ENCODE measurements around the gene POLN. TPM values are rescaled to one million over a fixed set of nuclear protein-coding genes. Genes with fewer than 3 reads are reported as not detected.

The POLN gene
- total and polyA plus RNA-seq, 3 experiments from 2014 or later, result 0.55 to 1.6 (median 1.5) TPM

DNA sequence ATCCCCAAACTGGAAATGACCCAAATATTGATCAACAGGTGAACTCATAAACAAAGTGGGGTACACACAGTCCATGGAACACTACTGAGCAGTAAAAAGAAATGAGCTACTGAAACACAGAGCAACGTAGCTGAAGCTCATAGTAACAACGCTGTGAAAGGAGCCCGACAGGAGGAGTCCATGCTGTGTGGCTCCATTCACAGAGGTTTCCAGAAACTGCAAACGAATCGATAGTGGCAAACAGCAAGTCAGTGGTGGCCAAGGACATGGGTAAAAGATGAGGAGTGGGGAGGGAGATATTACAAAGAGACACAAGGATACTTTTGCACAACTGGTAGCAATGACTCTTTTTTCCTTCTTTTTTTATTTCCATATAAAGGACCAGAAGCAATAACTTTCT lies 90.4 kb downstream of the POLN start:
- H3K27me3 ChIP-seq (ENCODE audit: insufficient read depth, low read length, poor library complexity, severe bottlenecking), result no peaks in the 10 kb centered on the region
- no peaks in the 10 kb centered on the region for H3K4me1 ChIP-seq (ENCODE audit: insufficient read depth, low read length)
- DNase-seq, result no peak
- CTCF ChIA-PET, result no interaction called here
- H3K36me3 ChIP-seq (ENCODE audit: insufficient read depth, low read length), result no peaks in the 10 kb centered on the region
- POLR2A ChIA-PET, result no interaction called here
- Mint-ChIP-seq H3K36me3 (peaks cover 0 to 12% (median 0%) of the 10 kb centered on the region in 3 donors), H3K27me3 (no peaks in the 10 kb centered on the region), H3K4me3 (no peak overlapping the region), H3K4me1 (no peaks in the 10 kb centered on the region), H3K27ac (peak overlapping the region in 1 of 8 donors; percentile 81), H3K9me3 (peaks cover 0 to 5% (median 3%) of the 10 kb centered on the region in 5 donors)
- H3K4me3 ChIP-seq (ENCODE audit: low read length), result no peak overlapping the region
- H3K27ac ChIP-seq (ENCODE audit: low read depth, low read length), result no peak overlapping the region
- H3K9me3 ChIP-seq (ENCODE audit: low read length), result no peaks in the 10 kb centered on the region

DNA sequence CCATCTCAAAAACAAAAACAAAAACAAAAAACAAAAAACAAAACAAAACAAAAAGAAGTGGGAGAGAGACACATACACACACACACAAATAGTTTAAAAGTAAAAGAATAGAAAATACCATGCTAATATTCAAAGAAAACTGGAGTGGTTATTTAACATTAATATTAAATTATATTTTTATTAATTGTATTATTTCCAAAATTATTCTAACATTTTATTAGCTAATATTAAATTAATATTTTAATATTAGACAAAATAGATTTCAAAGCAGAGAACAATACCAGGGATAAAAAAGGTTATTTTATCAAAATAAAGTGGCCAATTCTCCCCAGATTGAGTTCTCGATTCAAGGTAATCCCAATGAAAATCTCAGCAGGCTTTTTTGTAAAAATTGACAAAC lies 91.8 kb downstream of the POLN start:
- Histone ChIP-seq H3K9me3 (ENCODE audit: low read length) (no peaks in the 10 kb centered on the region), H3K4me1 (ENCODE audit: insufficient read depth, low read length) (no peaks in the 10 kb centered on the region), H3K27me3 (ENCODE audit: insufficient read depth, low read length, poor library complexity, severe bottlenecking) (no peaks in the 10 kb centered on the region), H3K4me3 (ENCODE audit: low read length) (no peak overlapping the region), H3K27ac (ENCODE audit: low read depth, low read length) (no peak overlapping the region), H3K36me3 (ENCODE audit: insufficient read depth, low read length) (no peaks in the 10 kb centered on the region)
- H3K9me3 Mint-ChIP-seq, result peaks cover 0 to 3% (median 2%) of the 10 kb centered on the region in 5 donors
- no peak for DNase-seq
- H3K27me3 Mint-ChIP-seq, result no peaks in the 10 kb centered on the region
- H3K4me1 Mint-ChIP-seq, result no peaks in the 10 kb centered on the region
- ChIA-PET CTCF (no interaction called here), POLR2A (no interaction called here)
- H3K27ac Mint-ChIP-seq, result no peak overlapping the region
- H3K4me3 Mint-ChIP-seq, result no peak overlapping the region
- peaks cover 0 to 8% (median 0%) of the 10 kb centered on the region in 3 donors for H3K36me3 Mint-ChIP-seq

DNA sequence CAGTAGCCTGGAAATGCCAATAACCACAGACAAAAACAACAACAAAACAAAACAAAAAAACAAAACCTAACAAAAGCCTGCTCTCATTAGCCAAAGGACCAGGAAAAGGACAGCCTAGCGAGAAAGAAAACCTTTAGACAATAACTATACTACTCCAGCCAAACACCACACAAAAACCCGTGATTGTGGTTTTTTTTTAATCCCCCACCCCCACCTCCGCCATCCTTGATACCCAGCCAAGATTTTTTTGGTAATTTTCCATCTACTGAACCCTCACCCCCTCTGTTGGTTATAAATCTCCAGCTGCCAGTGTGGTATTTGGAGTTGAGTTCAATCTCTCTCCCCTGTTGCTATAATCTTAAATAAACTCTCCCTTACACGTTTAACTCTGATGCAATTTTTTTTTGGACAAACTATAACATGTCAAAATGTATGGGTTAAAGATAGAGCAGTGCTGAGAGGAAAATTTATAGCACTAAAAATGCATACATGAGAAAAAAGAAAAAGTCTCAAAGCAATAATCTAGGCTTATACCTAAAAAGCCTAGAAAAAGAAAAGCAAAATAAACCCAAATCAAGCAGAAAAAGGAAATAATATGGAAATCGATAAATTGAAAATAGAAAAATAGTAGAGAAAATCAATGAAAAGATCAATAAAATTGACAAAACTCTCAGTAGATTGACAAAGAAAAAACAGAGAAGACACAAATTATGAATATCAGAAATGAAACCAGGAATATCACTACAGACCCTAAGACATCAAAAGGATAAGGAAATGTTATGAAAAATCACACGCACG lies 99.1 kb downstream of the POLN start:
- H3K4me3 ChIP-seq (ENCODE audit: low read length), result no peak overlapping the region
- H3K4me1 Mint-ChIP-seq, result peaks cover 5 to 8% (median 6%) of the 10 kb centered on the region in 3 donors
- H3K9me3 ChIP-seq (ENCODE audit: low read length), result no peaks in the 10 kb centered on the region
- H3K27ac Mint-ChIP-seq, result no peak overlapping the region
- no peak overlapping the region for H3K4me3 Mint-ChIP-seq
- no peaks in the 10 kb centered on the region for H3K9me3 Mint-ChIP-seq
- DNase-seq, result no peak
- peaks cover 15% of the 10 kb centered on the region for H3K4me1 ChIP-seq (ENCODE audit: insufficient read depth, low read length)
- no peaks in the 10 kb centered on the region for H3K36me3 ChIP-seq (ENCODE audit: insufficient read depth, low read length)
- no peaks in the 10 kb centered on the region for H3K27me3 Mint-ChIP-seq
- no peak overlapping the region for H3K27ac ChIP-seq (ENCODE audit: low read depth, low read length)
- CTCF ChIA-PET, result no interaction called here
- H3K27me3 ChIP-seq (ENCODE audit: insufficient read depth, low read length, poor library complexity, severe bottlenecking), result no peaks in the 10 kb centered on the region
- peaks cover 0 to 3% (median 0%) of the 10 kb centered on the region in 3 donors for H3K36me3 Mint-ChIP-seq
- POLR2A ChIA-PET, result no interaction called here

DNA sequence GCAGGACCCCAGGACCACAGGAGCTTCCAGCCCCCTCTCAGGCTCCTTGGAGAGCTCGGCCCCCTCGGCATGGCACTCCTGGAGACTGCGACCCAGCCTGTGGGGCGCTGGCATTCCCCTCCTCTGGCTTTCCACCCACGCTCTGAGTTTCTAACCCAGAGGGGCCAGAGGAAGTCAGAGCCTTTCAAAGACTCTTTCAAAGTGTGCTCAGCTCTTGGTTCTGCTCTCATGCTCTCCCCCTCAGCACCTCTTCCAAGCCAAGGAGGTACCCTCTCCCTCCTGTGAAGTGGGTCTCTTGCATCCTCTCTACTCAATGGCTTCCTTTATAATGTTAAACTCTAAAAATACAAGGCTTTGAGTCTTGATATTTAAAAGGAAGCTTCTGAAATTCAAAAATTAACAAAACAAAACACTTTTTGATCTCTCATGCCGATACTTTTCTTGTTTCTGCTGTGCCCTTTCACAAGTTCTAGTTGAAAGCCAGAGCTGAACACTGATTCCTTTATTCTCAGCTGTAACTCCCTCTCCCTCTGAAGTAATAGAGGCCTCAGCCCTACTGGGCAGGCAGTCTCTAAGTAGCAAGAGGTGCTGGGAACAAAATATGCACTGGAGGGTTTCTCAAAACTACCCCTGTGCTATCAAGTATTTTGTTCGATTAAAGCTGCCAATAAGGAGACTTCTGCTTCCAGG lies 100.0 kb downstream of the POLN start:
- Histone ChIP-seq H3K36me3 (ENCODE audit: insufficient read depth, low read length) (no peaks in the 10 kb centered on the region), H3K4me1 (ENCODE audit: insufficient read depth, low read length) (peaks cover 15% of the 10 kb centered on the region), H3K9me3 (ENCODE audit: low read length) (no peaks in the 10 kb centered on the region), H3K27me3 (ENCODE audit: insufficient read depth, low read length, poor library complexity, severe bottlenecking) (no peaks in the 10 kb centered on the region), H3K4me3 (ENCODE audit: low read length) (no peak overlapping the region), H3K27ac (ENCODE audit: low read depth, low read length) (no peak overlapping the region)
- Mint-ChIP-seq H3K27ac (peak overlapping the region in 3 of 8 donors; percentile 3 to 78 (median 12)), H3K27me3 (no peaks in the 10 kb centered on the region), H3K4me1 (peaks cover 5 to 8% (median 6%) of the 10 kb centered on the region in 3 donors), H3K9me3 (no peaks in the 10 kb centered on the region), H3K36me3 (peaks cover 0 to 3% (median 0%) of the 10 kb centered on the region in 3 donors), H3K4me3 (no peak overlapping the region)
- ChIA-PET CTCF (no interaction called here), POLR2A (no interaction called here)
- DNase-seq, result peak in 1 of 5 donors; percentile 24

DNA sequence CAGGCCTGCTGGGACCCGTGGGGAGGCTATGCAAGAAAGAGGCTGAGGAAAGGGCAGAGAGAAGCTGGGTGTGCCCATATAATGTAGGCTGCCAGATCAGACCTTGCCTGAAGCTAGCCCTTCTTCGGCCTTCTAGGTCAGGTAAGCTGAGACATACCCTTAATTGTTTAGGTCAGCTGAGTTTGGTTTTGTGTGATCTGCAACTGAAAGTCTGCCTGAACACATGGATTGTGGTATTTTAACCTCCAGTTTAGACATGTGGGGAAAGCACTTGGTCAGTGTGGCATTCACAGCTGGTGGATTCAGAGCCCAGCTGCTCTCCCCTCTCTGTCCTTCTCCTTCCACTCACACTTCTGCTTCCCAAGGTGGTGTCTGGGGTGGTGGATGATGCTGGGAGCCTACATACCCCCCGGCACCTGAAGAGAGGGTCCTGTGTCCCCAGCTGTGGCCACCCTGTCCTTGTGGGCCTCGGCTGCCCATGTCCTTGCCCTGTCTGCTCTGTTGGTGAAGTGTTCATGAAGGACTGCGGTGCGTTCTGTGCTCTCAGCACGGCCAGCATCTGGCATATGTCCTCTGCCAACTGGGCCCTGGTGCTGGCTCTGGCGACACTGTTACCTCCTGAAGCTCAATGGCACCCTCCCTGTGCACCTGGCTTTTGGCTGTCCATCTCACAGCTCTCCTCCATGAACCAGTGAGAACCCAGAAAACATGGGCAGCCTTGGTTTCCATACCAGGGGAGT lies 100.7 kb downstream of the POLN start:
- H3K4me1 Mint-ChIP-seq, result peaks cover 5 to 8% (median 6%) of the 10 kb centered on the region in 3 donors
- H3K27ac ChIP-seq (ENCODE audit: low read depth, low read length), result no peak overlapping the region

DNA sequence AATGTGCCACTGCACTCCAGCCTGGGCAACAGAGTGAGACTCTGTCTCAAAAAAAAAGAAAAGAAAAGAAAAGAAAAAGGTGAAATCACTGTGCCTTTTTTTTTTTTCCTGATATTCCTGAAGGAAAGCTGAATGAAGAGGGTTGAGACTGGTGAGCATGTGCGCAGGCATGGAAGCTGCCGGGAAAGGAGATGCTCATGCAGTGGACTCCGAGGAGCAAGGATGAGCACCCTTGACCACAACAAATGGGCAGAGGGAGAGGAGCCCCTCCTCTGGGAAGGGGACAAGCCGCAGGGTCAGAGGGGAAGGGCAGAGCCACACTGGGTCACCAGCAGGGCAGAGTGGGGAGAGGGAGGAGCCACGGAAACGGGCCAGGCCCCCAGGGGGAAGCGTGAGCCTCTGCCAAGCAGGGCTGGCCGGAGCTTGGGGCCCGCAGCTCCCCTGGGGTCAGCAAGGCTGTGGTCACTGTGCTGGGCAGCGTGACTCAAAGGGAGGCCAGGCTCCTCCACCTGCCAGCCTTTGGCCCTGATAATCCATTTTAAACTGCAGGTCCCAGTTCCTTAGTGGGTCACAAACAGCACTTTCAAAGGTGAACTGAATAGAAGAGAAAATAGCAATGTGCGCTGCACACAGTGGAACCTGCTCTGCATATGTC lies 102.9 kb downstream of the POLN start:
- no peaks in the 10 kb centered on the region for H3K9me3 ChIP-seq (ENCODE audit: low read length)
- H3K4me1 ChIP-seq (ENCODE audit: insufficient read depth, low read length), result peaks cover 24% of the 10 kb centered on the region
- peaks cover 18 to 20% (median 18%) of the 10 kb centered on the region in 3 donors for H3K4me1 Mint-ChIP-seq
- peaks cover 0 to 3% (median under 1%) of the 10 kb centered on the region in 3 donors for H3K36me3 Mint-ChIP-seq
- DNase-seq, result no peak
- ChIA-PET POLR2A (no interaction called here), CTCF (no interaction called here)
- H3K27ac ChIP-seq (ENCODE audit: low read depth, low read length), result no peak overlapping the region
- no peak overlapping the region for H3K4me3 Mint-ChIP-seq
- no peaks in the 10 kb centered on the region for H3K27me3 ChIP-seq (ENCODE audit: insufficient read depth, low read length, poor library complexity, severe bottlenecking)
- no peak overlapping the region for H3K4me3 ChIP-seq (ENCODE audit: low read length)
- H3K36me3 ChIP-seq (ENCODE audit: insufficient read depth, low read length), result no peaks in the 10 kb centered on the region
- peaks cover 0 to under 1% (median 0%) of the 10 kb centered on the region in 5 donors for H3K9me3 Mint-ChIP-seq
- H3K27me3 Mint-ChIP-seq, result peaks cover 0 to 4% of the 10 kb centered on the region in 2 donors
- H3K27ac Mint-ChIP-seq, result no peak overlapping the region

More for the DNA sequence above, 100.7 kb downstream of the POLN start:
- H3K9me3 Mint-ChIP-seq, result no peaks in the 10 kb centered on the region
- no peak overlapping the region for H3K4me3 ChIP-seq (ENCODE audit: low read length)
- no peaks in the 10 kb centered on the region for H3K36me3 ChIP-seq (ENCODE audit: insufficient read depth, low read length)
- H3K27me3 ChIP-seq (ENCODE audit: insufficient read depth, low read length, poor library complexity, severe bottlenecking), result no peaks in the 10 kb centered on the region
- no peak for DNase-seq
- ChIA-PET CTCF (no interaction called here), POLR2A (no interaction called here)
- peak overlapping the region in 1 of 8 donors; percentile 37 for H3K27ac Mint-ChIP-seq
- H3K4me1 ChIP-seq (ENCODE audit: insufficient read depth, low read length), result peaks cover 15% of the 10 kb centered on the region
- H3K4me3 Mint-ChIP-seq, result no peak overlapping the region
- peaks cover 0 to 3% (median 0%) of the 10 kb centered on the region in 3 donors for H3K36me3 Mint-ChIP-seq
- H3K9me3 ChIP-seq (ENCODE audit: low read length), result no peaks in the 10 kb centered on the region
- H3K27me3 Mint-ChIP-seq, result peaks cover 0 to 2% of the 10 kb centered on the region in 2 donors

DNA sequence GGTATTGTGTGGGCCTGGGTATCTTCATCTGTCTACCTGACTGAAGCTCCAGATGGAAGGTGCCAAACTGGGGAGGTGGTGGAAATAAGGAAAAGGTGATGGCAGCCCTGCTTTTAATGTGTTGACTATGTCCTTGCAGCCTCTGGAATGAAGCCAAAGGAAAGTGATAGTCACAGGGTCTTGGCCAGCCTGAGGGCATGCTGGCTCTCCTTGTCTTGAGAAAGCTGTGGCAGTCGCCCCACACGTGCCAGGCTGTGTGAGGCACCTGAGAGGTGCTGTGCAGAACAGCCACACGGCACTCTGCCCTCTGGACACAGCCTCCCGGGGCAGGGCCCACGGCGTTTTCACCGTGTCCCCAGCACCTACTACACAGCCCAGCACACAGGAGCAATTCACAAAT lies 105.2 kb downstream of the POLN start:
- ChIA-PET POLR2A (no interaction called here), CTCF (no interaction called here)
- H3K9me3 Mint-ChIP-seq, result peaks cover 8 to 15% (median 13%) of the 10 kb centered on the region in 5 donors
- Histone ChIP-seq H3K36me3 (ENCODE audit: insufficient read depth, low read length) (no peaks in the 10 kb centered on the region), H3K27ac (ENCODE audit: low read depth, low read length) (no peak overlapping the region), H3K9me3 (ENCODE audit: low read length) (peaks cover 10% of the 10 kb centered on the region), H3K4me1 (ENCODE audit: insufficient read depth, low read length) (peaks cover 12% of the 10 kb centered on the region), H3K27me3 (ENCODE audit: insufficient read depth, low read length, poor library complexity, severe bottlenecking) (no peaks in the 10 kb centered on the region), H3K4me3 (ENCODE audit: low read length) (no peak overlapping the region)
- peaks cover 0 to 12% (median 1%) of the 10 kb centered on the region in 3 donors for H3K36me3 Mint-ChIP-seq
- H3K27ac Mint-ChIP-seq, result peak overlapping the region in 1 of 8 donors; percentile 7
- peaks cover 0 to 4% of the 10 kb centered on the region in 2 donors for H3K27me3 Mint-ChIP-seq
- DNase-seq, result no peak
- peaks cover 10 to 16% (median 12%) of the 10 kb centered on the region in 3 donors for H3K4me1 Mint-ChIP-seq
- H3K4me3 Mint-ChIP-seq, result no peak overlapping the region

Data from CD8-positive, alpha-beta memory T cell (primary cell).